Ishikawa (cell line): ENCODE results near the gene ATOH7.

Experiments
- CEBPB ChIP-seq: IDR thresholded peaks from 2 replicates; pipeline ENCODE4 v1.6.1; 2012
- CREB1 ChIP-seq: IDR thresholded peaks from 2 replicates; pipeline ENCODE4 v1.6.1; 2012; ENCODE audit warnings: low read depth
- EGR1 ChIP-seq: IDR thresholded peaks from 2 replicates; pipeline ENCODE4 v1.6.1; 2012
- EP300 ChIP-seq: IDR thresholded peaks from 2 replicates; pipeline ENCODE4 v1.6.1; 2012; ENCODE audit warnings: borderline replicate concordance
- FOXM1 ChIP-seq: IDR thresholded peaks from 2 replicates; pipeline ENCODE4 v1.6.1; 2012; ENCODE audit warnings: low read depth, borderline replicate concordance
- MAX ChIP-seq: IDR thresholded peaks from 2 replicates; pipeline ENCODE4 v1.6.1; 2012
- NFIC ChIP-seq: IDR thresholded peaks from 2 replicates; pipeline ENCODE4 v1.6.1; 2012
- RAD21 ChIP-seq: IDR thresholded peaks from 2 replicates; pipeline ENCODE4 v1.6.1; 2012; ENCODE audit warnings: low read depth
- TAF1 ChIP-seq: IDR thresholded peaks from 2 replicates; pipeline ENCODE4 v1.6.1; 2012; ENCODE audit warnings: low read depth, mild to moderate bottlenecking
- TCF12 ChIP-seq: IDR thresholded peaks from 2 replicates; pipeline ENCODE4 v1.6.1; 2012; ENCODE audit warnings: low read depth
- TEAD4 ChIP-seq: IDR thresholded peaks from 2 replicates; pipeline ENCODE4 v1.6.1; 2012
- YY1 ChIP-seq: IDR thresholded peaks from 2 replicates; pipeline ENCODE4 v1.6.1; 2012; ENCODE audit warnings: low read depth
- ZBTB7A ChIP-seq: IDR thresholded peaks from 2 replicates; pipeline ENCODE4 v1.6.1; 2012; ENCODE audit warnings: low read depth
- TF ChIP-seq, protein P1 (sequence below): IDR thresholded peaks from 2 replicates; pipeline ENCODE4 v1.6.1; 2012; ENCODE audit warnings: low read depth, mild to moderate bottlenecking
- TF ChIP-seq, protein P2 (sequence below): IDR thresholded peaks from 2 replicates; pipeline ENCODE4 v1.6.1; 2012

The ATOH7 gene

DNA sequence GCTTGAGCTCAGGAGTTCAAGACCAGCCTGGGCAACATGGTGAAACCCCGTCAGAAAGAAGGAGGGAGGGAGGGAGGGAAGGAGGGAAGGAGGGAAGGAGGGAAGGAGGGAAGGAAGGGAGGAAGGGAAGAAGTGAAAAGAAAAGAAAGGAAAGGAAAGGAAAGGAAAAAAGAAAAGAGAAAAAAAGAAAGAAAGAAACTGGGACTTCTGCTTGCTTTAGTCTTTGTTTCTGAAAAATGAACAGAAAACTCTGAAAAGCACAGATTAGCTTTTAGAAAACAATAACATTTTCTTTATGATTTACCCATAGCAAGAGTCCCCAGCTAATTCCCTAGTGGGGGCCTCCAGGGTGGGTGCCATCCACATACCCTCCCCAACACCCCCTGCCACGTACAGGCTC is 46.8 kb downstream of the ATOH7 start:
- TF ChIP-seq EP300 (no peak), TAF1 (no peak), MAX (no peak), TCF12 (no peak), FOXM1 (no peak), YY1 (no peak), ZBTB7A (no peak), CEBPB (no peak), RAD21 (no peak), CREB1 (no peak), TEAD4 (no peak), NFIC (no peak), EGR1 (no peak)
- TF ChIP-seq, protein P1, sequence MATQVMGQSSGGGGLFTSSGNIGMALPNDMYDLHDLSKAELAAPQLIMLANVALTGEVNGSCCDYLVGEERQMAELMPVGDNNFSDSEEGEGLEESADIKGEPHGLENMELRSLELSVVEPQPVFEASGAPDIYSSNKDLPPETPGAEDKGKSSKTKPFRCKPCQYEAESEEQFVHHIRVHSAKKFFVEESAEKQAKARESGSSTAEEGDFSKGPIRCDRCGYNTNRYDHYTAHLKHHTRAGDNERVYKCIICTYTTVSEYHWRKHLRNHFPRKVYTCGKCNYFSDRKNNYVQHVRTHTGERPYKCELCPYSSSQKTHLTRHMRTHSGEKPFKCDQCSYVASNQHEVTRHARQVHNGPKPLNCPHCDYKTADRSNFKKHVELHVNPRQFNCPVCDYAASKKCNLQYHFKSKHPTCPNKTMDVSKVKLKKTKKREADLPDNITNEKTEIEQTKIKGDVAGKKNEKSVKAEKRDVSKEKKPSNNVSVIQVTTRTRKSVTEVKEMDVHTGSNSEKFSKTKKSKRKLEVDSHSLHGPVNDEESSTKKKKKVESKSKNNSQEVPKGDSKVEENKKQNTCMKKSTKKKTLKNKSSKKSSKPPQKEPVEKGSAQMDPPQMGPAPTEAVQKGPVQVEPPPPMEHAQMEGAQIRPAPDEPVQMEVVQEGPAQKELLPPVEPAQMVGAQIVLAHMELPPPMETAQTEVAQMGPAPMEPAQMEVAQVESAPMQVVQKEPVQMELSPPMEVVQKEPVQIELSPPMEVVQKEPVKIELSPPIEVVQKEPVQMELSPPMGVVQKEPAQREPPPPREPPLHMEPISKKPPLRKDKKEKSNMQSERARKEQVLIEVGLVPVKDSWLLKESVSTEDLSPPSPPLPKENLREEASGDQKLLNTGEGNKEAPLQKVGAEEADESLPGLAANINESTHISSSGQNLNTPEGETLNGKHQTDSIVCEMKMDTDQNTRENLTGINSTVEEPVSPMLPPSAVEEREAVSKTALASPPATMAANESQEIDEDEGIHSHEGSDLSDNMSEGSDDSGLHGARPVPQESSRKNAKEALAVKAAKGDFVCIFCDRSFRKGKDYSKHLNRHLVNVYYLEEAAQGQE = no peak
- TF ChIP-seq, protein P2, sequence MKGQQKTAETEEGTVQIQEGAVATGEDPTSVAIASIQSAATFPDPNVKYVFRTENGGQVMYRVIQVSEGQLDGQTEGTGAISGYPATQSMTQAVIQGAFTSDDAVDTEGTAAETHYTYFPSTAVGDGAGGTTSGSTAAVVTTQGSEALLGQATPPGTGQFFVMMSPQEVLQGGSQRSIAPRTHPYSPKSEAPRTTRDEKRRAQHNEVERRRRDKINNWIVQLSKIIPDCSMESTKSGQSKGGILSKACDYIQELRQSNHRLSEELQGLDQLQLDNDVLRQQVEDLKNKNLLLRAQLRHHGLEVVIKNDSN = no peak

- TF ChIP-seq NFIC = no peak
- no peak for TF ChIP-seq TCF12
- TF ChIP-seq RAD21 = no peak
- TF ChIP-seq MAX = no peak
- no peak for TF ChIP-seq TEAD4
- no peak for TF ChIP-seq YY1
Measured at GRCh38 chr10:68184546-68184945, 47.4 kb downstream of the ATOH7 start.
